HK-2 (cell line): Measurements from ENCODE around the gene RNU5B-1.

Source experiments
- DNase-seq: peaks from one replicate; pipeline ENCODE4 v3.0.0-alpha.2; 2018; ENCODE audit not compliant: unreplicated experiment

RNU5B-1 gene

GRCh38 chr15:65289261-65289854 lies 15.1 kb upstream of the RNU5B-1 start:
- no peak for DNase-seq

DNA sequence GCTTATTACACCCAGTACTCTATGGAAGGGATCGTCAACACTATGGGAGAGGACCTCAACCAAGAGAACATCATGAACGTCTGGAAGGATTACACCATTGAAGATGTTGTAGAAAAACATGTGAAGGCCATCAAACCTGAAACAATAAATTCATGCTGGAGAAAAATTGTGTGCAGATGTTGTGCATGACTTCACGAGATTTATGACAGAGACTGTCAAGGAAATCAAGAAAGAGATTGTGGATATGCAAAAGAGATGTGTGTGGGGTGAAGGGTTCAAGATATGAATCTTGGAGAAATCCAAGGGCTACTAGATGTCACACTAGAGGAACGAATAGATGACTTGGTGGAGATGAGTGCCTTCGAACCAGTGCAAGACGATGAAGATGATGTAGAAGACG lies 14.2 kb upstream of the RNU5B-1 start:
- no peak for DNase-seq

DNA sequence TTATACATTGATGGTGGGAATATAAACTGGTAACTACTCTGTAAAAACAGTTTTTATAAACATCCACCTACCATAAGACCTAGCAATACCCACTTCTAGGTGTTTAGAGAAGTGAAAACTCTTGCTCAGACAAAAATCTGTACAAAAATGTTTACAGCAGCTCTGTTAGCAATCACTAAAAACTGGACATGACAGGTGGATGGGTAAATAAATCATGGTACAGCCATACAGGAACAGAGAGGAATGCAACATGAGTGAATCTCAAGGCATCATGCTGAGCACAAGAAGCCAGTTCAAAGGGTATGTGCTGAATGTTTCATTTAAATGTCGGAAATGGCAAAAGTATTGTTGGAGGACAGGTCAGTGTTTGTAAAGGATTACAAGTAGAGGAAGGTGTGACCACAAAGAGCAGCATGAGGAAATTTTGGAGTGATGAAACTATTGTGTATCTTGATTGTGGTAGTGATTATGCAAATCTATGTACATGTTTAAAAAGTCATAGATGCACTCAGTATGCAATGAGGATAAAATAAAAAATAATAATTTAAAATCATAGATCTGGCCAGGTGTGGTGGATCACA lies 11.4 kb upstream of the RNU5B-1 start:
- no peak for DNase-seq

GRCh38 chr15:65298731-65299130 lies 5.7 kb upstream of the RNU5B-1 start:
- DNase-seq, result no peak

DNA sequence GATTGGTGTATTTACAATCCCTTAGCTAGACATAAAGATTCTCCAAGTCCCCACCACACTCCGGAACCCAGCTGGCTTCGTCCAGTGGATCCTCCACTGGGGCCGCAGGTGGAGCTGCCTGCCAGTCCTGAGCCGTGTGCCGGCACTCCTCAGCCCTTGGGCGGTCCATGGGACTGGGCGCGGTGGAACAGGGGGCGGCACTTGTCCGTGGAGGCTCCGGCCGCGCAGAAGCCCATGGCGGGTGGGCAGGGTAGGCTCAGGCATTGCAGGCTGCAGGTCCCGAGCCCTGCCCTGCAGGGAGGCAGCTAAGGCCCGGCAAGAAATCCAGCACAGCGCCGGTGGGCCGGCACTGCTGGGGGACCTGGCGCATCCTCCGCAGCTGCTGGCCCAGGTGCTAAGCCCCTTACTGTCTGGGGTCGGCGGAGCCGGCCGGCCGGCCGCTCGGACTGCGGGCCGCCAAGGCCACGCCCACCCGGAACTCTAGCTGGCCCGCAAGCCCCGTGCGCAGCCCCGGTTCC lies 3.5 kb upstream of the RNU5B-1 start:
- DNase-seq, result no peak

DNA sequence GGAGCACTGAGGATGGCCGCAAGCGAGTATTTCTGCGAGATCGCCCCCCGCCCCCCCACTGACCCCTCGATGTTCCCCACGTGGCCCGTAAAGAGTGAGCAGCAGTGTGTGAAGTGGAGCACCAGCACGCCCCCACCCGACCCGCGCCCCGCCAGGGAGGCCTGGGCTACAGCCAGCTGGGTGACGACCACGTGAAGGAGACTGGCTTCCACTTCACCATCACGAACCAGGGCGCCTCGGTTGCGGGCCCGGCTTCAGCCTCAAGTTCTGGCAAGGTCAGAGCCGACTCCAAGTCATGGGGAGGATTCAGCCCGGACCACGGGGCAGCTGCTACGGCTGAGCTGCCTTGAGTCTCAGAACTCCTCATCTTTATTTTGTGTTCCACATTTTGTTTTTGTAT lies 2.4 kb upstream of the RNU5B-1 start:
- no peak for DNase-seq

DNA sequence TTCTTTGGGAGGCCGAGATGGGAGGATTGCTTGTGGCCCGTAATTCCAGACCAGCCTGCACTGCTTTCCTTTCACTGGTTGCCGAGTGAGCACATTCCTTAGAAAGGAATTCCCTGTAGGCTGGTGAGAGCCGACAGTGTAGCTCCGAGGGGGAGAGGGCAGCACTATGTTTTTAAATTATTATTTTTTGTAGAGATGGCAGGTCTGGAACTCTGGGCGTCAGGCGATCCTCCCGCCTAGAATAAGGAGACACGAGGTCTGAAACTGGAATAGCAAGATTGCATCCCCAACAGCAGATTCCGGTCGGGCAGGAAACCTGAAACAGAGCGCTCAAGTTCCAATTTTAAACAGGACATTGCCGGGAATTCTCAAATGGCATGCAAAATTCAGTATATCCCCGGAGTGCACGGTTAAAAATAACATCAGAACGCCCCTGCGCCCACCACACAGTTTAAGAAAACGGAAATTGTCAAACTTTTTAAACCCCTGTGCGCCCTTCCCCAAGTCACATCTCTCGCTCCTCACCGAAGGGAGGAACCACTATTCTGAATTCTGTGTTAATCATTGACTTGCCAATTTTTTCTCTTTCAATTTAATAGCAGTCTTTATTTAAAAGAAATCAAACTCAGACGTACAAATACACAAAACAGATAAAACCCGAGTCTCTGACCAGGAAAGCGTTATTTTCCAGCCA lies 643 bp upstream of the RNU5B-1 start:
- peak; percentile 31 for DNase-seq

- no peak for DNase-seq
Measured at GRCh38 chr15:65305150-65305758, 777 bp downstream of the RNU5B-1 start.

- DNase-seq, result no peak
Measured at GRCh38 chr15:65305776-65306175, 1.3 kb downstream of the RNU5B-1 start.

- no peak for DNase-seq
Measured at GRCh38 chr15:65306551-65306950, 2.1 kb downstream of the RNU5B-1 start.

GRCh38 chr15:65307978-65308377 lies 3.5 kb downstream of the RNU5B-1 start:
- DNase-seq, result no peak

DNA sequence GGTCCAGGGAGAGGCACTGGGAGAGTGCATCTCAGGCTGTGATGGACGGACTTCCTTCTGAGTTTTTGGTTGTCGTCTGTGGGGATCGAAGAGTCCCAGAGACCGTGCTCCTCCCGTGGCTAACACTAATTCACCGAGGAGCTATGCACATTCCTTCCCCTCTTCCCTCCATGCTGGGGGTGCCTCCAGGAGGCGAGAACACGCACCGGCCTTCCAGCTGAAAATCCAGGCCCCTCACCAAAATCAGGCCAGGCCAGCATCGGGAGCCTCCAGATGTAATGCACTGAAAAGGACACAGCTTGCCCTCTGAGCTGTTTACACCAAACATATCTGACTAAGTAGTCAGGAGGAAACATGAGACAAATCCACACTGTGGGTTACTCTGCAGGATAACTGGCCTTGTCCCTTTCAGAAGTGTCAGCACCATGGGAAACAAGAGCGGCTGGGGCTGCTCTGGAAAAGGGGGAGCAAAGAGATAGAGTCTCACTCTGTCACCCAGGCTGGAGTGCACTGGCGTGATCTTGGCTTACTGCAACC lies 5.5 kb downstream of the RNU5B-1 start:
- DNase-seq, result no peak

- DNase-seq, result no peak
Measured at GRCh38 chr15:65310431-65311137, 6.1 kb downstream of the RNU5B-1 start.

- DNase-seq, result no peak
Measured at GRCh38 chr15:65311760-65312159, 7.3 kb downstream of the RNU5B-1 start.

GRCh38 chr15:65312400-65312916 lies 8.0 kb downstream of the RNU5B-1 start:
- DNase-seq, result no peak

DNA sequence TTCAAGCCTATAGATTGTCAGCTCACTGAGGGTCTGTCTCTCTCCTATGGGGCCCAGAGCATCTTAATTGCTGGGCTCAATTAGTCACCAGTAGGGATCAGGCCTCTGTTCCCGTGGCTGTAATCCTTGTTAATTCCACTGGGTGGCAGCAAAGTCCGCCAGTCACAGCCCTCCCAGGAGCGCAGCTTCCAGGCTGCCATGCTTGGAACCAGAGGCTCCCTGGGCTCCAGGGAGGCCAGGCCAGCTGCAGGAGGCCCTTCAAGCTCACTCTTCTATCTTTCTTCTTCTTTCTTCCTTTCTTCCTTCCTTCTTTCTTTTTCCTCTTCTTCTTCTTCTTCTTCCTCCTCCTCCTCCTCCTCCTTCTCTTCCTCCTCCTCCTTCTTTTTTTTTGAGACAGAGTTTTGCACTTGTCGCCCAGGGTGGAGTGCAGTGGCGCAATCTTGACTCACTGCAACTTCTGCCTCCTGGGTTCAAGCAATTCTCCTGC lies 14.4 kb downstream of the RNU5B-1 start:
- DNase-seq, result peak; percentile 71

DNA sequence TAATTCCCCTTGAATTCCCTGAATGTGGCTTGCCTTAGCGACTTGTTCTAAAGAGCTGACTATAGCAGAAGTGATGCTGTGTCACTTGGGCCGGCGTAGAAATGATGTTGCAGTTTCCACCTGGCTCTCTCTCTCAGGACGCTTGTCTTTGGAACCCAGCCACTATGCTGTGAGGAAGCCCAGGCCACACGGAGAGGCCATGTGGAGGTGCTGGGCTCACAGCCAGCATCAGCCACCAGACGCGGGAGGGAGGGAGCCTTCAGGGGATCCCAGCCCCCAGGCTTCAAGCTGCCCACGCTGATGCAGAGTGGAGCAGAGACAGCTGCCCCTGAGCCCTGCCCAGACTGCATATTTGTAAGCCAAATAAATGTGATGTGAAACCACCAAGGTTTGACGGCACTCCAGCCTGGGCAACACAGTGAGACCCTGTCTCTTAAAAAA lies 18.6 kb downstream of the RNU5B-1 start:
- DNase-seq, result no peak

DNA sequence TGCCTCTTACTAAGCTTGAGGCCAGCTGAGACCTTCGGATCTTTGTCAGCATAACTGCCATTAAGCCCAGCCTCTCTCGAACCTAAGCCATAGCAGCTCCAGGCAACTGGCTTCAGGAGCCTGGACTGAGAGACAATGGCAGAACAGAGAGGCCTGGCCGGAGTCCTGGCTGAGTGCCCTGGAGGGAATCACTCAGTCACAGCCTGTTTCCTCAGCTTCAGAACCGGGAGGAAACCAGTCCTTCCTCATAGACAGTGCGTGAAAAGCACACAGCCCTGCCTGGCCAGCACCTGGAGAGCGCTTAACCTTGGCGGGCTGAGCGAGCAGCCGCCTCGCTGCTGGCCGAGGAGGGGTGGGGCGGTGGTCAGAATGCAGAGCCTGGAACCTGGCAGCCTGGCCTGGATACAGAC lies 21.6 kb downstream of the RNU5B-1 start:
- no peak for DNase-seq

DNA sequence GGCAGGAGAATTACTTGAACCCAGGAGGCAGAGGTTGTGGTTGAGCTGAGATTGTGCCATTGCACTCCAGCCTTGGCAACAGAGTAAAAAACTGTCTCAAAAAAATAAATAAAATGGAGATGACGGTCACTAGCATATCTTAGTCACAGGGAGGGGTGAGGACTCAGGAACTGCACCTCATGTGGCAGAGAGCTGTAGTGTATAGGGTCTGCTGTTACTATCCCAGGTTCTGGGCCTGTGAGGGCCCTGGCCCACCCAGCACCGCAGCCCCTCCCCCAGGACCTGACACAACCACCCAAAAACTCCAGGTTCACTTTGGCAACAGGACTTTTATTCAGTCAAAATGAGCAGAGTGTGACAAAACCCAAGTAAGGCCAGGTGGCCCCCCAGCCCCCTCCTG lies 22.3 kb downstream of the RNU5B-1 start:
- no peak for DNase-seq

DNA sequence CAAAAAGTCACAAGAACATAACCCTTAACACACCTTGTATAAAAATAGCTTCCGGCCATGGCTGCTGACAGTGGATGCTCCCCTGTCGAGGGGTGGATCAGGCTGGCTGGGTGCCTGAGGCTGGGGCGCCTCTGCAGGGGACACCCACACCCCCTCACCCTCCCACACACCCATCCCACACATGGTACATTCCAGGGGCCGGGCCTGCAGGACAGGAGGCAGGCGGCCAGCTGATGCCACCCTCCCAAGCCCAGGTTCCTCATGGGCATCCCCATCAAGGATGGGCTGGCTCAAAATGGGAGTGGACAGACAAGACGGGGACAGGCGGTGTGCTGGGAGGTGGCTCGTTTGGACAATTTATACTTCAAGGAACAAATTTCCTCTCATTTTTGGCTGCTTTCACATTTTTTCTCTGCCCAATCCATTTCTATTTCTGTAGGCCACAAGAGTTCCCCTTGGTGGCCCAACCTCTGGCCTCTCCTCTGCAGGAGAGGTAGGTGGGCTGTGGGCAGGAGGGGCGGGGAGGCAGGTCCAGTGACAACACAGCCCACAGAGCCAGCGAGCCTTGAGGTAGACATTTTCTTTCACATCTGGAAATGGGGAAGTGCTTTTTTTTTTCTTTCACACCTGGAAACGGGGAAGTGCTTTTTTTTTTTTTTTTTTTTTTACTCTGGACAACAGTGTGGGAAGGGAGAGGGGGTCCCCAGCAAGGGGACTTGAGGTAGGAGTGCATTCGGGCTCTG lies 23.3 kb downstream of the RNU5B-1 start:
- no peak for DNase-seq
